HEK293 (cell line): ENCODE measurements around the gene COL15A1.

Experiments
- CTCF ChIA-PET: fragments of 350-600 bp; formaldehyde crosslinking; extraction: SDS; loops from one replicate; lab custom pipeline; 2021; ENCODE audit warnings: antibody characterized with exemption; lab: Yijun Ruan, JAX
- POLR2A ChIA-PET: fragments of 300-600 bp; formaldehyde crosslinking; extraction: SDS; loops from one replicate; lab custom pipeline; 2020; ENCODE audit warnings: antibody characterized with exemption, inconsistent platforms; lab: Yijun Ruan, JAX
- H3K27ac ChIP-seq: fragments of 200-500 bp; sonication (Bioruptor generic); 2 replicates; pipeline ENCODE4 v1.5.1; 2014; ENCODE audit warnings: low read depth, low read length, control low read depth, inconsistent platforms; ENCODE audit errors: extremely low read depth
- H3K36me3 ChIP-seq, 2 experiments: fragments of 200-500 bp in 1 of 2; sonication (Bioruptor generic) in 1 of 2; 1 replicate in 1 of 2; 2 replicates in 1 of 2; pipeline ENCODE4 v1.5.1; 2014 to 2017; ENCODE audit warnings: inconsistent platforms in 2 of 2, low read length in 2 of 2; ENCODE audit not compliant: control insufficient read depth in 2 of 2, insufficient read depth in 1 of 2
- H3K4me1 ChIP-seq: fragments of 200-500 bp; sonication (Bioruptor generic); 2 replicates; pipeline ENCODE4 v1.5.1; 2014; ENCODE audit warnings: mild to moderate bottlenecking, low read length, inconsistent platforms; ENCODE audit not compliant: control insufficient read depth, insufficient read depth
- H3K4me3 ChIP-seq: 2 replicates; pipeline ENCODE4 v1.5.1; 2011; ENCODE audit warnings: low read depth, mild to moderate bottlenecking, control low read depth, low read length, moderate library complexity
- H3K9me3 ChIP-seq: fragments of 200-500 bp; sonication (Bioruptor generic); 2 replicates; pipeline ENCODE4 v1.5.1; 2014; ENCODE audit warnings: low read depth, low read length, inconsistent platforms; ENCODE audit not compliant: control insufficient read depth, insufficient read depth
- HOXD13 ChIP-seq: sonication (generic); formaldehyde crosslinking; IDR thresholded peaks from 2 replicates; pipeline ENCODE4 v1.8.0; 2022; ENCODE audit warnings: missing genetic modification reagents, borderline replicate concordance
- INSM2 ChIP-seq: fragments of 450-650 bp; formaldehyde crosslinking; IDR thresholded peaks from 2 replicates; pipeline ENCODE4 v1.5.1; 2016; ENCODE audit warnings: missing biosample characterization, missing genetic modification characterization
- PRDM1 ChIP-seq: fragments of 450-650 bp; formaldehyde crosslinking; IDR thresholded peaks from 2 replicates; pipeline ENCODE4; 2016; ENCODE audit warnings: missing biosample characterization, missing genetic modification characterization
- PRDM6 ChIP-seq: fragments of 450-650 bp; formaldehyde crosslinking; IDR thresholded peaks from 2 replicates; pipeline ENCODE4 v1.5.1; 2017; ENCODE audit warnings: missing biosample characterization, missing genetic modification characterization
- REPIN1 ChIP-seq: fragments of 450-650 bp; formaldehyde crosslinking; IDR thresholded peaks from 2 replicates; pipeline ENCODE4 v1.5.1; 2017; ENCODE audit warnings: missing biosample characterization, missing genetic modification characterization, low read depth
- SP3 ChIP-seq: fragments of 450-650 bp; formaldehyde crosslinking; IDR thresholded peaks from 2 replicates; pipeline ENCODE4 v1.5.1; 2016; ENCODE audit warnings: missing biosample characterization, missing genetic modification characterization
- ZBTB8A ChIP-seq: fragments of 450-650 bp; formaldehyde crosslinking; IDR thresholded peaks from 2 replicates; pipeline ENCODE4 v1.5.1; 2016; ENCODE audit warnings: missing biosample characterization, missing genetic modification characterization
- ZNF19 ChIP-seq: fragments of 450-650 bp; formaldehyde crosslinking; IDR thresholded peaks from 2 replicates; pipeline ENCODE4; 2016; ENCODE audit warnings: missing biosample characterization, missing genetic modification characterization, low read depth
- ZNF248 ChIP-seq: fragments of 450-650 bp; formaldehyde crosslinking; IDR thresholded peaks from 2 replicates; pipeline ENCODE4 v1.5.1; 2017; ENCODE audit warnings: missing biosample characterization, missing genetic modification characterization
- ZNF292 ChIP-seq: fragments of 450-650 bp; formaldehyde crosslinking; IDR thresholded peaks from 2 replicates; pipeline ENCODE4 v1.5.1; 2016; ENCODE audit warnings: low read depth, missing biosample characterization, missing genetic modification characterization, borderline replicate concordance
- ZNF311 ChIP-seq: fragments of 450-650 bp; formaldehyde crosslinking; IDR thresholded peaks from 2 replicates; pipeline ENCODE4 v1.5.1; 2017; ENCODE audit warnings: missing biosample characterization, missing genetic modification characterization, borderline replicate concordance
- ZNF433 ChIP-seq: fragments of 450-650 bp; formaldehyde crosslinking; IDR thresholded peaks from 2 replicates; pipeline ENCODE4 v1.5.1; 2016; ENCODE audit warnings: missing biosample characterization, missing genetic modification characterization, low read depth
- ZNF544 ChIP-seq: fragments of 450-650 bp; formaldehyde crosslinking; IDR thresholded peaks from 2 replicates; pipeline ENCODE4 v1.5.0; 2017; ENCODE audit warnings: missing biosample characterization, missing genetic modification characterization
- ZNF600 ChIP-seq: fragments of 450-650 bp; formaldehyde crosslinking; IDR thresholded peaks from 2 replicates; pipeline ENCODE4 v1.5.1; 2016; ENCODE audit warnings: missing biosample characterization, missing genetic modification characterization
- ZNF623 ChIP-seq: fragments of 450-650 bp; formaldehyde crosslinking; IDR thresholded peaks from 2 replicates; pipeline ENCODE4 v1.5.1; 2016; ENCODE audit warnings: missing biosample characterization, missing genetic modification characterization
- ZNF629 ChIP-seq: fragments of 450-650 bp; formaldehyde crosslinking; IDR thresholded peaks from 2 replicates; pipeline ENCODE4 v1.5.1; 2017; ENCODE audit warnings: missing biosample characterization, missing genetic modification characterization
- ZNF701 ChIP-seq: fragments of 450-650 bp; formaldehyde crosslinking; IDR thresholded peaks from 2 replicates; pipeline ENCODE4 v1.5.1; 2016; ENCODE audit warnings: missing biosample characterization, missing genetic modification characterization
- ZSCAN18 ChIP-seq: fragments of 450-650 bp; formaldehyde crosslinking; IDR thresholded peaks from 2 replicates; pipeline ENCODE4 v1.5.1; 2016; ENCODE audit warnings: missing biosample characterization, missing genetic modification characterization
- TF ChIP-seq, protein P1 (sequence below): fragments of 450-650 bp; formaldehyde crosslinking; IDR thresholded peaks from 2 replicates; pipeline ENCODE4 v1.5.1; 2016; ENCODE audit warnings: missing biosample characterization, missing genetic modification characterization
- TF ChIP-seq, protein P2 (sequence below): fragments of 450-650 bp; IDR thresholded peaks from 2 replicates; pipeline ENCODE4 v1.5.1; 2018; ENCODE audit warnings: missing biosample characterization, missing genetic modification characterization
- TF ChIP-seq, protein P3 (sequence below): fragments of 450-650 bp; formaldehyde crosslinking; IDR thresholded peaks from 2 replicates; pipeline ENCODE4; 2016; ENCODE audit warnings: missing biosample characterization, missing genetic modification characterization

COL15A1 gene

GRCh38 chr9:98931600-98932389 lies 11.9 kb upstream of the COL15A1 start:
- no peak overlapping the region for H3K4me3 ChIP-seq
- TF ChIP-seq ZNF629 (tag by site-specific recombination), result no peak
- no peak for TF ChIP-seq ZNF600 (tag by site-specific recombination)
- TF ChIP-seq, protein P1, sequence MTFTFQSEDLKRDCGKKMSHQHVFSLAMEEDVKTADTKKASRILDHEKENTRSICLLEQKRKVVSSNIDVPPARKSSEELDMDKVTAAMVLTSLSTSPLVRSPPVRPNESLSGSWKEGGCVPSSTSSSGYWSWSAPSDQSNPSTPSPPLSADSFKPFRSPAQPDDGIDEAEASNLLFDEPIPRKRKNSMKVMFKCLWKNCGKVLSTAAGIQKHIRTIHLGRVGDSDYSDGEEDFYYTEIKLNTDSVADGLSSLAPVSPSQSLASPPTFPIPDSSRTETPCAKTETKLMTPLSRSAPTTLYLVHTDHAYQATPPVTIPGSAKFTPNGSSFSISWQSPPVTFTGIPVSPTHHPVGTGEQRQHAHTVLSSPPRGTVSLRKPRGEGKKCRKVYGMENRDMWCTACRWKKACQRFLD (tag by site-specific recombination), result no peak
- no peak for TF ChIP-seq ZSCAN18 (tag by site-specific recombination)
- TF ChIP-seq HOXD13, result no peak
- TF ChIP-seq, protein P2, sequence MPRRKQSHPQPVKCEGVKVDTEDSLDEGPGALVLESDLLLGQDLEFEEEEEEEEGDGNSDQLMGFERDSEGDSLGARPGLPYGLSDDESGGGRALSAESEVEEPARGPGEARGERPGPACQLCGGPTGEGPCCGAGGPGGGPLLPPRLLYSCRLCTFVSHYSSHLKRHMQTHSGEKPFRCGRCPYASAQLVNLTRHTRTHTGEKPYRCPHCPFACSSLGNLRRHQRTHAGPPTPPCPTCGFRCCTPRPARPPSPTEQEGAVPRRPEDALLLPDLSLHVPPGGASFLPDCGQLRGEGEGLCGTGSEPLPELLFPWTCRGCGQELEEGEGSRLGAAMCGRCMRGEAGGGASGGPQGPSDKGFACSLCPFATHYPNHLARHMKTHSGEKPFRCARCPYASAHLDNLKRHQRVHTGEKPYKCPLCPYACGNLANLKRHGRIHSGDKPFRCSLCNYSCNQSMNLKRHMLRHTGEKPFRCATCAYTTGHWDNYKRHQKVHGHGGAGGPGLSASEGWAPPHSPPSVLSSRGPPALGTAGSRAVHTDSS (tag by site-specific recombination), result no peak
- TF ChIP-seq ZNF433 (tag by site-specific recombination), result no peak
- TF ChIP-seq ZNF623 (tag by site-specific recombination), result no peak
- no peak for TF ChIP-seq ZNF311
- no peak for TF ChIP-seq ZNF292 (tag by site-specific recombination)
- TF ChIP-seq ZNF544, result no peak
- no peak for TF ChIP-seq PRDM1 (tag by site-specific recombination)
- no peak for TF ChIP-seq INSM2
- no peak for TF ChIP-seq ZNF701 (tag by site-specific recombination)
- peaks cover 7% of the 10 kb centered on the region for H3K4me1 ChIP-seq
- ChIA-PET CTCF (interaction anchor here (1.2 kb wide), 1 partner anchor 19 kb away, joined by 4 read pairs; no protein-coding TSS in a partner anchor), POLR2A (no interaction called here)
- no peaks in the 10 kb centered on the region for H3K9me3 ChIP-seq
- H3K36me3 ChIP-seq, result no peaks in the 10 kb centered on the region
- no peak overlapping the region for H3K27ac ChIP-seq

- H3K36me3 ChIP-seq, result no peaks in the 10 kb centered on the region
- ChIA-PET CTCF (no interaction called here), POLR2A (no interaction called here)
- peaks cover 7% of the 10 kb centered on the region for H3K4me1 ChIP-seq
- no peak overlapping the region for H3K4me3 ChIP-seq
- no peak overlapping the region for H3K27ac ChIP-seq
- TF ChIP-seq, protein P3, sequence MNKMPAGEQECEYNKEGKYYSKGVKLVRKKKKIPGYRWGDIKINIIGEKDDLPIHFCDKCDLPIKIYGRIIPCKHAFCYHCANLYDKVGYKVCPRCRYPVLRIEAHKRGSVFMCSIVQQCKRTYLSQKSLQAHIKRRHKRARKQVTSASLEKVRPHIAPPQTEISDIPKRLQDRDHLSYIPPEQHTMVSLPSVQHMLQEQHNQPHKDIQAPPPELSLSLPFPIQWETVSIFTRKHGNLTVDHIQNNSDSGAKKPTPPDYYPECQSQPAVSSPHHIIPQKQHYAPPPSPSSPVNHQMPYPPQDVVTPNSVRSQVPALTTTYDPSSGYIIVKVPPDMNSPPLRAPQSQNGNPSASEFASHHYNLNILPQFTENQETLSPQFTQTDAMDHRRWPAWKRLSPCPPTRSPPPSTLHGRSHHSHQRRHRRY, result no peak
- TF ChIP-seq PRDM6 (tag by site-specific recombination) (no peak), INSM2 (no peak), ZNF248 (tag by site-specific recombination) (no peak), SP3 (tag by site-specific recombination) (no peak), ZNF19 (no peak), ZBTB8A (tag by site-specific recombination) (no peak), REPIN1 (no peak)
- H3K9me3 ChIP-seq, result no peaks in the 10 kb centered on the region
These were observed 10.5 kb upstream of the COL15A1 start for GRCh38 chr9:98933185-98933584.
